ENCODE measurements around the gene MTMR1.

MTMR1 gene

GRCh38 chrX:150683536-150684146 lies 9.6 kb upstream of the MTMR1 start:
- H3K79me2 ChIP-seq (ENCODE audit: control insufficient read depth, low read length) = no peaks in the 10 kb centered on the region
- no peaks in the 10 kb centered on the region for H3K9me2 ChIP-seq (replicated peaks; ENCODE audit: control insufficient read depth, low read length)
- H3K9me3 ChIP-seq (ENCODE audit: control insufficient read depth, insufficient read depth, low read length) = no peaks in the 10 kb centered on the region
- no peak overlapping the region for H3K4me3 ChIP-seq (ENCODE audit: low read length)
- H3K27ac ChIP-seq (ENCODE audit: low read depth, low read length) = no peak overlapping the region
- H3K4me2 ChIP-seq (ENCODE audit: low read length) = no peak overlapping the region
- no peaks in the 10 kb centered on the region for H3K27me3 ChIP-seq (ENCODE audit: control insufficient read depth, low read length)
- no peaks in the 10 kb centered on the region for H3F3A ChIP-seq (ENCODE audit: control insufficient read depth, insufficient read depth)
- no peaks in the 10 kb centered on the region for H3K36me3 ChIP-seq (ENCODE audit: control insufficient read depth, low read length)
- H3K4me1 ChIP-seq (ENCODE audit: control insufficient read depth, low read length) = peaks cover 1% of the 10 kb centered on the region
- H4K20me1 ChIP-seq (ENCODE audit: control insufficient read depth, insufficient read depth, low read depth, low read length) = no peaks in the 10 kb centered on the region
- TF ChIP-seq CTCF (IDR thresholded peaks at IDR 0.05; ENCODE audit: low read depth, low read length, poor library complexity, severe bottlenecking) = peak; percentile 59
- no peak for TF ChIP-seq EZH2phosphoT487 (IDR thresholded peaks at IDR 0.05; ENCODE audit: borderline replicate concordance, low read length)

- Histone ChIP-seq H3K27ac (ENCODE audit: low read depth, low read length) (no peak overlapping the region), H3K4me3 (ENCODE audit: low read length) (no peak overlapping the region), H3K4me2 (ENCODE audit: low read length) (no peak overlapping the region)
Measured at GRCh38 chrX:150688911-150689451, 4.2 kb upstream of the MTMR1 start.

GRCh38 chrX:150690126-150690525 lies 3.1 kb upstream of the MTMR1 start:
- Histone ChIP-seq H3K9me3 (ENCODE audit: control insufficient read depth, insufficient read depth, low read length) (no peaks in the 10 kb centered on the region), H3K9me2 (replicated peaks; ENCODE audit: control insufficient read depth, low read length) (no peaks in the 10 kb centered on the region), H3K27me3 (ENCODE audit: control insufficient read depth, low read length) (no peaks in the 10 kb centered on the region), H3K79me2 (ENCODE audit: control insufficient read depth, low read length) (peaks cover 19% of the 10 kb centered on the region), H3K4me1 (ENCODE audit: control insufficient read depth, low read length) (peaks cover 30% of the 10 kb centered on the region), H3K4me3 (ENCODE audit: low read length) (no peak overlapping the region), H3F3A (ENCODE audit: control insufficient read depth, insufficient read depth) (peaks cover 8% of the 10 kb centered on the region), H3K4me2 (ENCODE audit: low read length) (no peak overlapping the region), H3K27ac (ENCODE audit: low read depth, low read length) (no peak overlapping the region), H3K36me3 (ENCODE audit: control insufficient read depth, low read length) (peaks cover 9% of the 10 kb centered on the region), H4K20me1 (ENCODE audit: control insufficient read depth, insufficient read depth, low read depth, low read length) (no peaks in the 10 kb centered on the region)
- TF ChIP-seq CTCF (IDR thresholded peaks at IDR 0.05; ENCODE audit: low read depth, low read length, poor library complexity, severe bottlenecking) = no peak
- TF ChIP-seq EZH2phosphoT487 (IDR thresholded peaks at IDR 0.05; ENCODE audit: borderline replicate concordance, low read length) = no peak

More at GRCh38 chrX:150688911-150689451, 4.2 kb upstream of the MTMR1 start:
- Histone ChIP-seq H3F3A (ENCODE audit: control insufficient read depth, insufficient read depth) (peaks cover 2% of the 10 kb centered on the region; the same call in 1 of the 2 replicates), H3K79me2 (ENCODE audit: control insufficient read depth, low read length) (peaks cover 8% of the 10 kb centered on the region; the same call in 1 of the 2 replicates), H3K9me2 (replicated peaks; ENCODE audit: control insufficient read depth, low read length) (no peaks in the 10 kb centered on the region), H3K9me3 (ENCODE audit: control insufficient read depth, insufficient read depth, low read length) (no peaks in the 10 kb centered on the region), H3K27me3 (ENCODE audit: control insufficient read depth, low read length) (no peaks in the 10 kb centered on the region), H3K4me1 (ENCODE audit: control insufficient read depth, low read length) (peaks cover 20% of the 10 kb centered on the region), H4K20me1 (ENCODE audit: control insufficient read depth, insufficient read depth, low read depth, low read length) (no peaks in the 10 kb centered on the region), H3K36me3 (ENCODE audit: control insufficient read depth, low read length) (no peaks in the 10 kb centered on the region)
- TF ChIP-seq CTCF (IDR thresholded peaks at IDR 0.05; ENCODE audit: low read depth, low read length, poor library complexity, severe bottlenecking) (no peak), EZH2phosphoT487 (IDR thresholded peaks at IDR 0.05; ENCODE audit: borderline replicate concordance, low read length) (no peak)
